Astrocyte (in vitro differentiated cells and primary cell): ENCODE results near the gene PCDHGA1.
"Not testable (repeated sequence)": the region's sequence is repeated elsewhere in the genome, so short reads cannot be mapped to it uniquely, and the experiment has no call there.

Source experiments
- EZH2 ChIP-seq: IDR thresholded peaks from 2 replicates; pipeline ENCODE4 v1.6.1; 2012; ENCODE audit warnings: mild to moderate bottlenecking, low read length, inconsistent platforms; ENCODE audit not compliant: insufficient read depth
- TF ChIP-seq, protein P1 (sequence below): IDR thresholded peaks from 2 replicates; pipeline ENCODE4 v1.5.1; 2011; ENCODE audit warnings: low read depth, mild to moderate bottlenecking, inconsistent platforms, low read length, moderate library complexity; ENCODE audit not compliant: insufficient read depth

DNA sequence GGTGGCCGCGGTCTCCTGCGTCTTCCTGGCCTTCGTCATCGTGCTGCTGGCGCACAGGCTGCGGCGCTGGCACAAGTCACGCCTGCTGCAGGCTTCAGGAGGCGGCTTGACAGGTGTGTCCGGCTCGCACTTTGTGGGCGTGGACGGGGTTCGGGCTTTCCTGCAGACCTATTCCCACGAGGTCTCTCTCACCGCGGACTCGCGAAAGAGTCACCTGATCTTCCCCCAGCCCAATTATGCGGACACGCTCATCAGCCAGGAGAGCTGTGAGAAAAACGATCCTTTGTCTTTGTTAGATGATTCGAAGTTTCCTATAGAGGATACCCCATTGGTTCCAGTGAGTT is 84.9 kb downstream of the PCDHGA1 start:
- TF ChIP-seq, protein P1, sequence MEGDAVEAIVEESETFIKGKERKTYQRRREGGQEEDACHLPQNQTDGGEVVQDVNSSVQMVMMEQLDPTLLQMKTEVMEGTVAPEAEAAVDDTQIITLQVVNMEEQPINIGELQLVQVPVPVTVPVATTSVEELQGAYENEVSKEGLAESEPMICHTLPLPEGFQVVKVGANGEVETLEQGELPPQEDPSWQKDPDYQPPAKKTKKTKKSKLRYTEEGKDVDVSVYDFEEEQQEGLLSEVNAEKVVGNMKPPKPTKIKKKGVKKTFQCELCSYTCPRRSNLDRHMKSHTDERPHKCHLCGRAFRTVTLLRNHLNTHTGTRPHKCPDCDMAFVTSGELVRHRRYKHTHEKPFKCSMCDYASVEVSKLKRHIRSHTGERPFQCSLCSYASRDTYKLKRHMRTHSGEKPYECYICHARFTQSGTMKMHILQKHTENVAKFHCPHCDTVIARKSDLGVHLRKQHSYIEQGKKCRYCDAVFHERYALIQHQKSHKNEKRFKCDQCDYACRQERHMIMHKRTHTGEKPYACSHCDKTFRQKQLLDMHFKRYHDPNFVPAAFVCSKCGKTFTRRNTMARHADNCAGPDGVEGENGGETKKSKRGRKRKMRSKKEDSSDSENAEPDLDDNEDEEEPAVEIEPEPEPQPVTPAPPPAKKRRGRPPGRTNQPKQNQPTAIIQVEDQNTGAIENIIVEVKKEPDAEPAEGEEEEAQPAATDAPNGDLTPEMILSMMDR: not testable (repeated sequence)
- TF ChIP-seq EZH2: not testable (repeated sequence)
